ENCODE data around the gene VSTM4.

Gene VSTM4

DNA sequence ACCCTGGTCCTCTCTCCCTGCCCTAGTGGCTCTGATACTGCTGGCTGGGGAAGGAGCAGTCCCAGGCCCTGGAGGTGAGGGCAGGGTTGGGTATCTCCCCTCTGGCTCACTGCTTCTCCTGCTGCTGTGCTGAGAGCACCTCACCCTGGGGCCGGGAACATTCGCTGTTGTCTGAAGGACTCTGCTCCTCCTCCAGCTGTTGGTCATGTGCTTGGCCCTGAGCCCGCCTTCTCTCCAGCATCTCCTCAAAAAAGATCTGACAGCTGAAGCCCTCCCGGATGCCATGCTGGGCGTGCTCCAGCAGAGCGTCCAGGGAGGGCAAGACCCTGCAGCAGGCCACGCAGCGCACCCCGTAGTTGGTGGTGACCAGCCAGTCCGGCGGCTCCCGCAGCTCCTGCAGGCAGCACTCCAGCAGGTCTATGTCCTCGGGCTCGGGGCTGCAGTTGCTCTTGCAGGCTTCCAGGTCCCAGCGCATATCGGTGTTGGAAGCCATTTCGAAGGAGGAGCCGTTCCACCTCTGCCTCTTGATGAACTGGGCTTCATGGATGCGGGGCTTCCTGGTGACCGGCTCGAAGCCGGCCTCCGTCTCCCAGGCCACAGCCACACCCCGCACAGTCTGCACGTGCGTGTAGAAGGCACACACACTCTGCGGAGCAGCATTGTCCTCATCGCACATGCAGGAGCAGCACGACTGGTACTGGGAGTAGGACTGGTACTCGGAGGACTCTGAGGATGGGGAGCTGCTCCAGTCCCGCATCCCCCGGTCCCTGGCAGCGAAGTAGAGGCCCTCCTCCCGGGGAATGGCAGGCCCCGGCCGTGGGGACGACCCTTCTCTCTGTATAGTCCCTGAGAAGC, 16.4 kb upstream of the VSTM4 start:
- in situ Hi-C loops (cut with MboI; ENCODE audit: low pct_unique_long_range_greater_than_20kb, low sequenced_read_pairs, unreplicated experiment) = no loop called here
- TF ChIP-seq, protein P1, sequence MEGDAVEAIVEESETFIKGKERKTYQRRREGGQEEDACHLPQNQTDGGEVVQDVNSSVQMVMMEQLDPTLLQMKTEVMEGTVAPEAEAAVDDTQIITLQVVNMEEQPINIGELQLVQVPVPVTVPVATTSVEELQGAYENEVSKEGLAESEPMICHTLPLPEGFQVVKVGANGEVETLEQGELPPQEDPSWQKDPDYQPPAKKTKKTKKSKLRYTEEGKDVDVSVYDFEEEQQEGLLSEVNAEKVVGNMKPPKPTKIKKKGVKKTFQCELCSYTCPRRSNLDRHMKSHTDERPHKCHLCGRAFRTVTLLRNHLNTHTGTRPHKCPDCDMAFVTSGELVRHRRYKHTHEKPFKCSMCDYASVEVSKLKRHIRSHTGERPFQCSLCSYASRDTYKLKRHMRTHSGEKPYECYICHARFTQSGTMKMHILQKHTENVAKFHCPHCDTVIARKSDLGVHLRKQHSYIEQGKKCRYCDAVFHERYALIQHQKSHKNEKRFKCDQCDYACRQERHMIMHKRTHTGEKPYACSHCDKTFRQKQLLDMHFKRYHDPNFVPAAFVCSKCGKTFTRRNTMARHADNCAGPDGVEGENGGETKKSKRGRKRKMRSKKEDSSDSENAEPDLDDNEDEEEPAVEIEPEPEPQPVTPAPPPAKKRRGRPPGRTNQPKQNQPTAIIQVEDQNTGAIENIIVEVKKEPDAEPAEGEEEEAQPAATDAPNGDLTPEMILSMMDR (IDR thresholded peaks at IDR 0.05; ENCODE audit: extremely low read depth, insufficient read depth, missing control alignments) = no peak
- no peak for DNase-seq (ENCODE audit: low spot score)

- DNase-seq (ENCODE audit: low spot score) = no peak
- TF ChIP-seq, protein P1 (IDR thresholded peaks at IDR 0.05; ENCODE audit: extremely low read depth, insufficient read depth, missing control alignments) = no peak
- in situ Hi-C loops (cut with MboI; ENCODE audit: low pct_unique_long_range_greater_than_20kb, low sequenced_read_pairs, unreplicated experiment) = no loop called here
Observed at GRCh38 chr10:49129376-49129775, 14.1 kb upstream of the VSTM4 start.

- DNase-seq (ENCODE audit: low spot score) = no peak
- TF ChIP-seq, protein P1 (IDR thresholded peaks at IDR 0.05; ENCODE audit: extremely low read depth, insufficient read depth, missing control alignments) = no peak
- in situ Hi-C loops (cut with MboI; ENCODE audit: low pct_unique_long_range_greater_than_20kb, low sequenced_read_pairs, unreplicated experiment) = no loop called here
Observed at GRCh38 chr10:49128854-49129253, 13.5 kb upstream of the VSTM4 start.

- in situ Hi-C loops (cut with MboI; ENCODE audit: low pct_unique_long_range_greater_than_20kb, low sequenced_read_pairs, unreplicated experiment) = no loop called here
- DNase-seq (ENCODE audit: low spot score) = no peak
- TF ChIP-seq, protein P1 (IDR thresholded peaks at IDR 0.05; ENCODE audit: extremely low read depth, insufficient read depth, missing control alignments) = no peak
Observed at GRCh38 chr10:49123981-49124950, 8.9 kb upstream of the VSTM4 start.

DNA sequence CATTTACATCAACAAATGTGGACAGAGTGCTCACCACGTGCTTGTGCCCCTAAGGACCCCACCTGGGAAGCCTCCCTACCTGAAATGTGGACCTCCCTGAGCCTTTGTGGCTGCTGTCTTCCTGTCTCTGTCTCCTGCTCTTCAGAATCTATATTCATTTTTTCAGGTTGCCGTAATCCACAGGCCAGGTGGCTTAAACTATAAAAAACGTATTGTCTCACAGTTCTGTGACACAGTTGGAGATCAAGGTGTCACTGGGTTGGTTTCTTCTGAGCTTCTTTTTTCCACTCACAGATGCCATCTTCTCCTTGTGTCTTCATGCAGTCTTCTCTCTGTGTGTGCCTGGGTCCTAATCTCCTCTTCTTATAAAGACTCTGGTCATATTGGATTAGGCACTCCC, 5.6 kb upstream of the VSTM4 start:
- DNase-seq (ENCODE audit: low spot score) = no peak
- TF ChIP-seq, protein P1 (IDR thresholded peaks at IDR 0.05; ENCODE audit: extremely low read depth, insufficient read depth, missing control alignments) = no peak
- in situ Hi-C loops (cut with MboI; ENCODE audit: low pct_unique_long_range_greater_than_20kb, low sequenced_read_pairs, unreplicated experiment) = no loop called here

DNA sequence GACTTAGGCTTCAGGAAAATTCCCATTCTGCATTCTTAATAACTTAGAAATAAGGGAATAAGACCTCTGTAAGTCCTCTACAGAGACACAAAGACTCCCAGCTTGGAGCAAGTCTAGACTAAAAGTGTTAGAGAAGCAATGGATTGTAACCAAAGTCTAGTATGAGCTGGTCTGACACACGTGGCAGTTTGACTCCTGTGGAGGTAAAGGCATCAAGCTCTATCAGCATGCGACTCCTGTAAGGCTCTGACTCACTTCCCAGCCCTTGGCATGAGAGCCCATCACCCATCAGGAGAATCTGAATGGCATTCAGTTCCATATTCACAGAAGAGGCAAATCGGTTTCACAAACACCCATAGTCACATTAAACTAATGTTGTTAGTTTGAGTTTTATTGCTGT, 4.4 kb upstream of the VSTM4 start:
- DNase-seq (ENCODE audit: low spot score) = no peak
- in situ Hi-C loops (cut with MboI; ENCODE audit: low pct_unique_long_range_greater_than_20kb, low sequenced_read_pairs, unreplicated experiment) = no loop called here
- TF ChIP-seq, protein P1 (IDR thresholded peaks at IDR 0.05; ENCODE audit: extremely low read depth, insufficient read depth, missing control alignments) = no peak

Measured in GM13977 (cell line).